ENCODE results near the gene GPHB5.

GPHB5 gene

GRCh38 chr14:63299351-63300110, 19.2 kb downstream of the GPHB5 start:
- TF ChIP-seq, protein P1, sequence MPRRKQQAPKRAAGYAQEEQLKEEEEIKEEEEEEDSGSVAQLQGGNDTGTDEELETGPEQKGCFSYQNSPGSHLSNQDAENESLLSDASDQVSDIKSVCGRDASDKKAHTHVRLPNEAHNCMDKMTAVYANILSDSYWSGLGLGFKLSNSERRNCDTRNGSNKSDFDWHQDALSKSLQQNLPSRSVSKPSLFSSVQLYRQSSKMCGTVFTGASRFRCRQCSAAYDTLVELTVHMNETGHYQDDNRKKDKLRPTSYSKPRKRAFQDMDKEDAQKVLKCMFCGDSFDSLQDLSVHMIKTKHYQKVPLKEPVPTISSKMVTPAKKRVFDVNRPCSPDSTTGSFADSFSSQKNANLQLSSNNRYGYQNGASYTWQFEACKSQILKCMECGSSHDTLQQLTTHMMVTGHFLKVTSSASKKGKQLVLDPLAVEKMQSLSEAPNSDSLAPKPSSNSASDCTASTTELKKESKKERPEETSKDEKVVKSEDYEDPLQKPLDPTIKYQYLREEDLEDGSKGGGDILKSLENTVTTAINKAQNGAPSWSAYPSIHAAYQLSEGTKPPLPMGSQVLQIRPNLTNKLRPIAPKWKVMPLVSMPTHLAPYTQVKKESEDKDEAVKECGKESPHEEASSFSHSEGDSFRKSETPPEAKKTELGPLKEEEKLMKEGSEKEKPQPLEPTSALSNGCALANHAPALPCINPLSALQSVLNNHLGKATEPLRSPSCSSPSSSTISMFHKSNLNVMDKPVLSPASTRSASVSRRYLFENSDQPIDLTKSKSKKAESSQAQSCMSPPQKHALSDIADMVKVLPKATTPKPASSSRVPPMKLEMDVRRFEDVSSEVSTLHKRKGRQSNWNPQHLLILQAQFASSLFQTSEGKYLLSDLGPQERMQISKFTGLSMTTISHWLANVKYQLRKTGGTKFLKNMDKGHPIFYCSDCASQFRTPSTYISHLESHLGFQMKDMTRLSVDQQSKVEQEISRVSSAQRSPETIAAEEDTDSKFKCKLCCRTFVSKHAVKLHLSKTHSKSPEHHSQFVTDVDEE (CRISPR knock-in tag; IDR thresholded peaks at IDR 0.05) = no peak
- TF ChIP-seq ZNF565 (CRISPR knock-in tag; conservative IDR thresholded peaks at IDR 0.05; ENCODE audit: low read depth) (no peak), ARNTL (CRISPR knock-in tag; IDR thresholded peaks at IDR 0.05; ENCODE audit: borderline replicate concordance, low read depth) (no peak), RARB (CRISPR knock-in tag; IDR thresholded peaks at IDR 0.05) (no peak), PPARA (CRISPR knock-in tag; IDR thresholded peaks at IDR 0.05; ENCODE audit: borderline replicate concordance) (no peak), TOX (CRISPR knock-in tag; IDR thresholded peaks at IDR 0.05; ENCODE audit: borderline replicate concordance) (no peak), ISL1 (CRISPR knock-in tag; IDR thresholded peaks at IDR 0.05) (no peak), CSDC2 (CRISPR knock-in tag; IDR thresholded peaks at IDR 0.05) (no peak), BACH2 (CRISPR knock-in tag; IDR thresholded peaks at IDR 0.05; ENCODE audit: borderline replicate concordance) (no peak), ESRRG (CRISPR knock-in tag; IDR thresholded peaks at IDR 0.05) (no peak), CREB5 (CRISPR knock-in tag; IDR thresholded peaks at IDR 0.05; ENCODE audit: low read depth) (no peak), ZNF8 (CRISPR knock-in tag; IDR thresholded peaks at IDR 0.05) (no peak), ZC3H10 (CRISPR knock-in tag; IDR thresholded peaks at IDR 0.05) (no peak), PATZ1 (CRISPR knock-in tag; IDR thresholded peaks at IDR 0.05; ENCODE audit: borderline replicate concordance) (no peak)
- TF ChIP-seq, protein P2, sequence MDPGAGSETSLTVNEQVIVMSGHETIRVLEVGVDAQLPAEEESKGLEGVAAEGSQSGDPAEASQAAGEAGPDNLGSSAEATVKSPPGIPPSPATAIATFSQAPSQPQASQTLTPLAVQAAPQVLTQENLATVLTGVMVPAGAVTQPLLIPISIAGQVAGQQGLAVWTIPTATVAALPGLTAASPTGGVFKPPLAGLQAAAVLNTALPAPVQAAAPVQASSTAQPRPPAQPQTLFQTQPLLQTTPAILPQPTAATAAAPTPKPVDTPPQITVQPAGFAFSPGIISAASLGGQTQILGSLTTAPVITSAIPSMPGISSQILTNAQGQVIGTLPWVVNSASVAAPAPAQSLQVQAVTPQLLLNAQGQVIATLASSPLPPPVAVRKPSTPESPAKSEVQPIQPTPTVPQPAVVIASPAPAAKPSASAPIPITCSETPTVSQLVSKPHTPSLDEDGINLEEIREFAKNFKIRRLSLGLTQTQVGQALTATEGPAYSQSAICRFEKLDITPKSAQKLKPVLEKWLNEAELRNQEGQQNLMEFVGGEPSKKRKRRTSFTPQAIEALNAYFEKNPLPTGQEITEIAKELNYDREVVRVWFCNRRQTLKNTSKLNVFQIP (CRISPR knock-in tag; IDR thresholded peaks at IDR 0.05; ENCODE audit: borderline replicate concordance, low read depth) = no peak

DNA sequence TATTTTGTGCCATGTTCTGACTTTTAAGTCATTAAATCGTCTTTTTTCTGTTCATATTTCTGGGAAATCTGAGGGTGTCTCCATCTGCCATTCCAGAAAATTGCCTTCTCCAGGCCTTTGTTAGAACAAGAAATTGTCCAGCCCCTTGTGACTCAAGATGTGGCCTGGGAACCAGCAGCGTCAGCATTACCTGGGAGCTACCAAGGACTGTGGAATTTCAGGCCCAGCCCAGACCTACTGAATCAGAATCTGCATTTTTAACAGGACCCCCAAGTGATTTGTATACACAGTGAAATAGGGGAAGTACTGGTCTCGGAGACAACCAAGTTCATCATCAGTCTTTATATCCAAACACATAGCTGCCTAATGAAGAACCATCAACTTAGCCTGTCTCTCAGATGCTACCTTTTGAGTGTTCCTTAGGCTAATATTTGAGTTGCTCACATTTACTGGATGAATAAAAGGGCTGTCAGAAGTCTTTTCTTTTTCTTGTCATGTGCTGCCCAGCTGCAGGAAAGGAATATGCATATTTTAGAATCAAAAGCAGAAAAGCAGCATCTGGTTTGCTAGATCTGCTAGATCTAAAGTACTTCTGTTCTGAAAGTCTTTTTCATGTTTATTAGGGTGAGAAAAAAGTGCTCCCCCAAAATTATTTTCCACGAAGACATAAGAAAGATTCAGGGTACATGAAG, 21.2 kb downstream of the GPHB5 start:
- TF ChIP-seq CSDC2 (CRISPR knock-in tag; IDR thresholded peaks at IDR 0.05) (no peak), CREB5 (CRISPR knock-in tag; IDR thresholded peaks at IDR 0.05; ENCODE audit: low read depth) (no peak), ZFP30 (CRISPR knock-in tag; IDR thresholded peaks at IDR 0.05) (no peak), ESRRG (CRISPR knock-in tag; IDR thresholded peaks at IDR 0.05) (no peak), ZFP3 (CRISPR knock-in tag; IDR thresholded peaks at IDR 0.05) (no peak), PATZ1 (CRISPR knock-in tag; IDR thresholded peaks at IDR 0.05; ENCODE audit: borderline replicate concordance) (no peak), ARNTL (CRISPR knock-in tag; IDR thresholded peaks at IDR 0.05; ENCODE audit: borderline replicate concordance, low read depth) (no peak), TCF4 (CRISPR knock-in tag; IDR thresholded peaks at IDR 0.05; ENCODE audit: borderline replicate concordance) (no peak)
- TF ChIP-seq, protein P3, sequence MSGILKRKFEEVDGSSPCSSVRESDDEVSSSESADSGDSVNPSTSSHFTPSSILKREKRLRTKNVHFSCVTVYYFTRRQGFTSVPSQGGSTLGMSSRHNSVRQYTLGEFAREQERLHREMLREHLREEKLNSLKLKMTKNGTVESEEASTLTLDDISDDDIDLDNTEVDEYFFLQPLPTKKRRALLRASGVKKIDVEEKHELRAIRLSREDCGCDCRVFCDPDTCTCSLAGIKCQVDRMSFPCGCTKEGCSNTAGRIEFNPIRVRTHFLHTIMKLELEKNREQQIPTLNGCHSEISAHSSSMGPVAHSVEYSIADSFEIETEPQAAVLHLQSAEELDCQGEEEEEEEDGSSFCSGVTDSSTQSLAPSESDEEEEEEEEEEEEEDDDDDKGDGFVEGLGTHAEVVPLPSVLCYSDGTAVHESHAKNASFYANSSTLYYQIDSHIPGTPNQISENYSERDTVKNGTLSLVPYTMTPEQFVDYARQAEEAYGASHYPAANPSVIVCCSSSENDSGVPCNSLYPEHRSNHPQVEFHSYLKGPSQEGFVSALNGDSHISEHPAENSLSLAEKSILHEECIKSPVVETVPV (CRISPR knock-in tag; IDR thresholded peaks at IDR 0.05) = no peak
- TF ChIP-seq, protein P1 (CRISPR knock-in tag; IDR thresholded peaks at IDR 0.05) = no peak
- no peak for ATAC-seq

More at GRCh38 chr14:63299351-63300110, 19.2 kb downstream of the GPHB5 start:
- ATAC-seq = no peak

All from SK-N-SH treated with all-trans-retinoic acid at 6 μM for 48 hours (cell line).